GM19238 (cell line): ENCODE results near the gene METTL24.
"Not testable (repeated sequence)": the region's sequence is repeated elsewhere in the genome, so short reads cannot be mapped to it uniquely, and the experiment has no call there.

ENCODE experiments used
- DNase-seq: peaks from one replicate; pipeline ENCODE4 v3.0.0; 2011; ENCODE audit warnings: low spot score; ENCODE audit not compliant: insufficient read length

Gene METTL24

DNA sequence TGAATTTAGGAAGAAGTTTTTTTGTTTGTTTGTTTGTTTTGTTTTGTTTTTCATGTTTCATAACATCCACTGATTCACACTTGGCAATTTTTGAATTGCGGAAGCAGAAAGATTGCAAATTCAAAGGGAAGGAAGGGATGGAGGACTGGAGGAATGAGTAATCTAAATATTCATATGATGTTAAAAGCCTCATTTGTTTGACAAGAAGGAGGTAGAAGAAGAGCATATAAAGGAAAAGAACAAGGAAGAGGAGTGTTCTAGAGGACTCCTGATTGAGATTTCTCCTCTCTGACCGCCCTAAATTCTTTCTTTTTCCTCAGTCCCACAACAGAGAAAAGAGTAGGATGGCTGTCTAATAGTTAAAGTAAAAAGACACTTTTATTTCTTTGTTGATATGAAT lies 88.5 kb downstream of the METTL24 start:
- no peak for DNase-seq

DNA sequence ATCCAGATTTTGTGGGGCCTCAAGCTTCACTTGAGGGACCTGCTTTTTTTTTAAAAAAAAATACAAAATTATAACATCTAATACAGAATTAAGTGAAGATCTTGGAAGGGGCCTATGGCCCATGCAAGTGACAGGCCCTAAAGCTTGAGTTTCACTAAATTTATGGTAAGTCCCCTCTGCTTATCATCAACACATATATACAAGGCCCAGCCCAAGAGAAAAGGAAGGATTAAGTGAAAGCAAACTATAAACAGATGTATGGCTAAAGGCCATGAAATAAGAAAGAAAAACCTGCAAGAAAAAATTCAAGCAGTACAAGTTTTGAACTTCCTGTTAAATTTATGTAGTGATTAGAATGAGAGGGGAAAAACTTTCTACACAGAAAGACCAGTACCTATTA lies 91.2 kb downstream of the METTL24 start:
- no peak for DNase-seq

DNA sequence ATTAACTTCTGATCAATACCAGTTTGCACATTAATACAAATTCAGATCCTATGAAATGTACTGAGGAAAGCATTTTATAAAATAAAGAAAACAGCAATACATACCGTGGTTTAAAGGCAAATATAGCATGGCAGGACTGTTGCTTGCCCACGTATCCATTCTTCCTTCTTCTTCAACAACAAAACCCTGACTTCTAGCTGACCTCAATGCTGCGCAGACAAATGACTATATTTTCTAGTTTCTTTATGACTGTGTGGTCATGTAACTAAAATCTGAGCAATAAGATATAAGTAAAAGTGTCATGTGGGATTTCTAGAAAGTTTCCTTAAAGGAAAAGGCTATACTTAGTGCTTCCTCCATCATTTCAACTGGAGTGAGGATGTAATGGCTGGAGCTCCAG lies 92.9 kb downstream of the METTL24 start:
- DNase-seq: no peak

DNA sequence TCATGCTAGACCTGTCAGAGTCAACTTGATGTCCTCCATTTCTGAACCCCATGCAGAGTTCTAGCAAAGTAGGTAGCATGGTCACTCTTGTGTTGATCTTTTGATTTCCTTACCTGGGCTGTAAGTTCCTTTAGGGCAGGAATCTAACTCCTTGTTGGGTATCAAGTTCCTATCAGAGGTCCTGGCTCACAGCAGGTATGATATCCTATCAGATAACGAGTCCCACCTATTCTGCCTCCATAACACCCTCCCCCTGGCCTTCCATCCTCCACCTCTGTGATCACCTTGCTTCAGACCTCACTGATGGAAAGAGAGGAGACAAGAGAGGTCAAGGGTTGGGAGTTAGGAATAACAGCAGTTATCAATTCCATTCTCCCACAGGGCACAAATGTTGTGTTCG lies 101.8 kb downstream of the METTL24 start:
- no peak for DNase-seq

DNA sequence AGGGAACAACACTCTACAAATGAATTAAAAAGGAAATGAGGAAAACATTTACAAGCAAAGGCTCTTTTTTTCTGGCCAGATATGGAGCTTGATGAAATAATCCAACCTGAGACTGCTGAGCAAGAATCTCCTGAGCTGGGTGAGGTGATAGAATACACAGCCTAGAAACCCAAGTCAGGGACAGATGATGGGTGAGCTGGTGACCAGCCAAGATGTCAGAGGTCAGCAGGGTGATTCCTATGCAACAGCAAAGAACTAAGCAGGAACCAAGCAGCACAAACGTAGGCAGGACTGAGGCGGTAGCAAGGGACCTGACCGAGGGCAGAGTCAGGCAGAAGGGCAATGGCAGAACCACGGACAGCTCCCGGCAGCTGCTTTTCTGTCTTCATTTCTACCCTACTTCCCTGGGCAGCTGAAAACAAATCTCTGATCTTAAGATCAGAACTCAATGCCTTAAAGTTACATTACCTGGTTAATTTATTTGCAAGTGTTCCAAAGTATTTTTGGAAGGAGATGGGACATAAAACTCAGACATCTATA lies 102.9 kb downstream of the METTL24 start:
- no peak for DNase-seq

DNA sequence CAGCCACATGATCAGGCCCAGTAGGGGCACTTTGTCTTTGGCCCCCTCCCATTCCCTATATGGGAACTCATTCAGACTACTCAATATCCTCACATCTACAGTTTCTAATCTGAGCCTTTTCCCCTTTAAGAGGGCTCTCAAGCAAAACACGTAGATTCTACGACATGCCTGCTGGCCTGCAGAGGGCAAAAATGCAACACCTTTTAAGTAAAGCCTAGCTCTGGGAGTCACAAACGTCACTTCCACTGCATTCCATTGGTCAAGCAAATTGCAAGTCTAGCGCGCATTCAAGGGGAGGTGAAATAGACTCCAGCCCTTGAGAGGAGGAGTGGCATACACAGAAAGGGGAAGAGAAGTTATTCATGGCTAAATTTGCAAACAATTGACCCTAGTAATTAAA lies 107.3 kb downstream of the METTL24 start:
- DNase-seq: no peak

DNA sequence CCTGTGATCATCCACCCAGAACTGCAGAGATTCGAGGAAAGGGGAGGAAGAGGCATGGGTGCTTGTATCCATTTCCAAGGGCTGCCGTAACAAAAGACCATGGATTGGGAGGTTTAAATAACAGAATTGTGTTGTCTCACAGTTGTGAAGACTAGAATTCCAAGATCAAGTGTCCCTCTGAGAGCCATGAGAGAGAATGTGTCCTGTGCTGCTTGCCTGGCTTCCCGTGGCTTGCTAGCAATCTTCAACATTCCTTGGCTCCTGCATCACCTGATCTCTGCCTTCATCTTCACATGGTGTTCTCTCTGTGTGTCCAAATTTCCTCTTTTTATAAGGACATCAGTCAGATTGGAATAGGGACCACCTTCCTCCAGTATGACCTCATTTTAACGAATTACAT lies 108.1 kb downstream of the METTL24 start:
- DNase-seq: no peak

DNA sequence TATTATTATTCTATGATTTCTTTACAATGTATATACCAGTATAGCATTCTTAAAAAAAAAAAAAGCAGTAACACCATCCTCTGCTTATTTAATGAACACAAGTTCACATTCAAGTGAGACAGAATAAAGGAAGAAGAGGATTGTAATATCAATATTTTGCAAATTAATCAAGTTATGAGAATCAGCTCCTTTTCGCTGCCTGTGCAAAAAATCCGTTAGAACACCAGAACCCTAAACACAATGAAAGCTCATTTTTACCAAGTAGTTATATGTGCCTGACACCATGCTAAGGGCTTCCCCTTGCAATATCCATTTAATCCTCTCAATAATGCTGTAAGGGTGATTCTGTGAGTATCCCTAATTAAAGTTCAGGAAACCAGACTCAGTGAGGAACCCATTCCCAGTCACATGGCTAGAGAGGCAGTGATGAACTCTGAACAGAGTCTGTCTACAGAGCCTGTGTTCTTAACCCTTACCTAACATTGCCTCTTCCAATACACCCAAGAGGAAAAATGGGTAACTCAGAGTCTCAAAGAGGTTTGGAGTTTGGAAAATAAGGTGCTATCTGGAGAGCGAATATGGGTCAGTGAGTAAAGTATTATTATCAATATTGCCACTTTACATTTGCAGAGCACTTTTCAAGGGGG lies 111.1 kb downstream of the METTL24 start:
- no peak for DNase-seq

DNA sequence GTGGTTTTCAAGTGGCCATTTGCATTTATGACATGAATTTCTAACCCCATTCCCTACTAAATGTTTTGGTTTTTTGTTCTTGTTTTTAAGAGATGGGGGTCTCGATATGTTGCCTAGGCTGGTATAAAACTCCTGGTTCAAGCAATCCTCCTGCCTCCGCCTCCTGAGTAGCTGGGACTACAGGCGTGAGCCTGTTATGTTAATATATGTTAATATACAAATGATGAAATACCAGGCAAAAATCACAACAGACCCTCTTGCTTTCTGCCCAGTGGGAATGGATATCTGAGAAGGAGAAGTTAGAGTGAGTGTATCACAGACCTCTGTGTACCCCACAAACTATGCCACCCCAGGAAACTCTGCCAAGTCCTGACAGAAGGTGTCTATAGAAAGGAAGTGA lies 111.8 kb downstream of the METTL24 start:
- no peak for DNase-seq

DNA sequence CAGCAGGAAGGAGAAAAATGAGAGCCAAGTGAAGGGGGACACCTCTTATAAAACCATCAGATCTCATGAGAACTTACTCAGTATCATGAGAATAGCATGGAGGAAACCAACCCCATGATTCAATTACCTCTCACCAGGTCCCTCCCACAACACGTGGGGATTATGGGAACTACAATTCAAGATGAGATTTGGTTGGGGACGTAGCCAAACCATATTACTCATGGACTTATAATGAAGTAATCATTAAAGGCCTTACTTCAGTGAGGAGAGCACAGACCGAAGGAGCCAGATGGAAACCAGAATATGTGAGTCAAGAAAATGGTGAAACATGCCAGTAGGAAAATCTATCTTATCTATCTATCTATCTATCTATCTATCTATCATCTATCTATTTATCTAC lies 113.5 kb downstream of the METTL24 start:
- DNase-seq: not testable (repeated sequence)

DNA sequence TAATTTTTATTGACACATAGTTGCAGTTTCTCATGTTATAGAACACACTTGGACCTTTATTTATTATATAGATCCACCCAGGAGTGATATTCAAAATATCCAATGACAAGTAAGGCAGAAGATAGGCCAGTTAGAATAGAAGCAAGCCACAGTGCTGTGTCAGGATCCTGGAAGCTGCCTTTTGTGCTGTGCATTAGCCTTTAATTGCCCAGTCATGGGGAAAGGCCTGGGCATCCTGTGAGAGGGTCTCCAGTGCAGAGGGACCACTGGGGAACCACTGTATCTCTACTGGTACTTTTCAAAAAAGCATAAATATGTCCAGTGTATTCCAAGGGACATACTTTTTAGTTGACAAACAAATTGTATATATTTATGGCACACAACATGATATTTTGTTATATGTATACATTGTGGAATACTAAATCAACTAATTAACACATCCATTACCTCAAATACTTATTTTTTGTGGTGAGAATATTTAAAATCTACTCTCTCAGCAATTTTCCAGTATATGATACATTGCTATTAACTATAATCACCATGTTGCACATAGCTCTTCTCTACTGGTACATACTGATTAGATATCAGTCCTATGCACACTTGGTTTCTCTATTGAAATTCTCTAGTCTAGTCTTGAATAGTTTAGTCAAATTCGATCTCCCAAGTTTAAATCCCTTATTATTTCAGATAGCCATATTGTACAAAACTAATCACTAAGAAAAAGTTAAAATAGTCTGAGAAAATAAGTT lies 118.4 kb downstream of the METTL24 start:
- DNase-seq: no peak

DNA sequence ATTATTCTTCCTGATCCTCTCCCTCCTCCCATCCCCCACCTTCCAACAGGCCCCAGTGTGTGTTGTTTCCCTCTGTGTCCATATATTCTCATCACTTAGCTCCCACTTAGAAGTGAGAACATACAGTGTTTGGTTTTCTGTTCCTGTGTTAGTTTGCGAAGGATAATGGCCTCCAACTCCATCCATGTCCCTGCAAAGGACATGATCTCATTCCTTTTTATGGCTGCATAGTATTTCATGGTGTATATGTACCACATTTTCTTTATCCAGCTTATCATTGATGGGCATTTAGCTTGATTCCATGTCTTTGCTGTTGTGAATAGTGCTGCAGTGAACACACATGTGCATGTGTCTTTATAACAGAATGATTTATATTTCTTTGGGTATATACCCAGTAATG lies 122.1 kb downstream of the METTL24 start:
- not testable (repeated sequence) for DNase-seq

DNA sequence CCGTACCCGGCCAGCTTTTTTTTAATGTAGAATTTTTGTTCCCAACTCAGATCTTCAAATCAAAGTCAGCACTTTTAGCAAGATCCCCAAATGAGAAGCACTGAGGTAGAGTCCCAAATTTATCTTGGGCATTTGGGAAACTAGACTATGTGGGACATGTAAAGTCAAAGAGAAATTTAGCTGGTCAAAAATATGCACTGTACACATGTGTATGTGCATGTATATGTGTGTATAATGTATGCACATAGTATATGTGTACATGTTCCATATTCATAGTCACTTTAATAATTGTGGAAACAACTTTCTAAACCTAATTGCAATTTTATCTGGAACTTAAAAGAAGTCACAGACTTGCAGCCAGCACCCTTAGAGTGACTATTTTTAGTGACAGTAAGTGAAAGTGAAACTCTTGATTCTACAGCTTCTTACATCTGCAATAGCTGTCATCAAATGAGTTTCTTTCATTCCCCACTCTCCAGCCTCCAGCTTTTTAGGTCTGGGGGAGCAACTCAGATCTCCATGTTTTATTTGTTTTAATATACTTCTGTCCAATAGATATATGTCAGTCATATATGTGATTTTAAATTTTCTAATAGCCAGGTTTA lies 124.3 kb downstream of the METTL24 start:
- peak; percentile 12 for DNase-seq

DNA sequence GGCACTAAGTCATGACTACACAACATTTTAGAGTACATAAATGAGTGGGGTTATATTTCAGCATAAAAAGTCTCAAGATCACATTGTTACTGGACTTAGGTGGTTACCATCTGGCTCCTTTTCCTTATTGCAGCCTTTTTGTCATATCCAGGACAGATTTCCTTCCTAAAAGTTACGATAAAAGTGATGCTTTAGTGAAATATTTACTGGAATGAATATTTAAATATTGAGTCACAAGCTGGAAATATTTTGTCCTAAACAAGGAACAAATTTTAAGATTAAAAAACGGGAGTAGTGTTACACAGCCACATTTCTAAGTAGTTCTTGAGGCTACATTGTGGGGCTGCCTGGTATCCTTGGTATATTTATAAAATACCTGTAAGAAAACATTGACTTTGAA lies 125.7 kb downstream of the METTL24 start:
- no peak for DNase-seq

DNA sequence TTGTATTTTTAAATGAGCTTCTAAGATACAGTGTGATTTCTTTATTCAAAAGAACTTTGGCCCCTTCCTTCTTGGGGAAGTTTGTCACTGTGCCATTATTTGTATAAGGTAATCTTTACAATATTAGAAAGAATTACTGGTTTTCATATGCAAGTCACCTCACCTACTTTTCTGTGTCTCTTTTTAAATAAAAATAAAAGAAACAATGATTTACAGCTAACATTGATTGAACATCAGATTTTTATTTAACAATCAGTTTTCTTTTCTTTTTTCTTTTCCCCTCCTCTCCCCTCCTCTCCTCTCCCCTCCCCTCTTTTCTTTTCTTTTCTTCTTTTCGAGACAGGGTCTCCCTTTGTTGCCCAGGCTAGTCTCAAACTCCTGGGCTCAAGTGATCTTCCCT lies 131.9 kb downstream of the METTL24 start:
- DNase-seq: no peak

DNA sequence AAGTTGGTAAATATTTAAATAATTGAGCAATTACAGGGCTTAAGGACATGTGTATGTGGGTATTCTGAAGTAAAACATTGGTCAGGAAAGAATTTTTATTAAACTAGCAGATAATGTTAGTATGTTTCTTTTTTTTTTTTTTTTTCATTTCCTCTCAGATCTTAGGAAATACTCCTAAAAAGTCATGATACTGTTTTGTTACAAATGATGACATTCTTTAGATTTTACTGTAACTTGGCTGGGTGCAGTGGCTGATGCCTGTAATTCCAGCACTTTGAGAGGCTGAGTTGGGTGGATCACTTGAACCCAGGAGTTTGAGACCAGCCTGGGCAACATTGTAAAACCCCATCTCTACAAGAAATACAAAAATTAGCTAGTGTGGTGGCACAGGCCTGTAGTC lies 136.4 kb downstream of the METTL24 start:
- no peak for DNase-seq

DNA sequence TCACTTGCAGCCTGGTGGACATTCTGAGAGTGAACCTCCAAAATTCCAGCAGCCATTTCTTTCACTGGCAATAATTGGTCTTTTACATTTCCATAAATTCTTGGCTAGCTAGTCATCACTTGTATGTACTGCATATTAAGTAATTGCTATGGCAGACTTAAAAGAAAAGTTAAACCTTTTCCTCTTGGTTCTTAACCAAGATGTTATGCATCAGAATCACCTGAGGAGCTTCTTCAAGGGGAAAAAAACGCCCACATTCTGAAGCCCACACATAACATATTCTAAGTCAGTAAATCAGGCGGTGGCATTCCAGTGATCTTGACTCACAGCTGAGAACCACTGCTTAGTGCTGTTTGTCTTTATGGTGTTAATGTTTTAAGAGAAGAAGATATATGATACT lies 140.9 kb downstream of the METTL24 start:
- DNase-seq: no peak

DNA sequence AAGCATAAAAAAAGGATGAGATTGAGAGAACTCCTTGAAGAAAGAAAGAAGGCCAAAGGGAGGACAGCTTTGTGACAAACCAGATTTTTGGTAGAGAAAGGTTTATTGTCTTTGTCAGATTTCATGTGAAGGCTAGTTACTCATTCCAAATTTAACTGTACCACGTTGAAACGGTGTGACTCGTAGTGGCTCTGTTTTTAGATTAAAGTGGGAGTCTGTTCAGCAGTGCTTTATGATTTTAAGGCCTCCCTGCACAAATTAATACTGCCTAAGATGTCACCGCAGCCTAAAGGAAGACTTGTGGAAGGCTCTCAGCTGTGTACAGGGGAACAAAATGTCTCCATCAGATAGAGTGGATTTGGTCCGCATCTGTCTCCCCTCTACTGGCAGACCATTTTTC lies 142.0 kb downstream of the METTL24 start:
- no peak for DNase-seq

DNA sequence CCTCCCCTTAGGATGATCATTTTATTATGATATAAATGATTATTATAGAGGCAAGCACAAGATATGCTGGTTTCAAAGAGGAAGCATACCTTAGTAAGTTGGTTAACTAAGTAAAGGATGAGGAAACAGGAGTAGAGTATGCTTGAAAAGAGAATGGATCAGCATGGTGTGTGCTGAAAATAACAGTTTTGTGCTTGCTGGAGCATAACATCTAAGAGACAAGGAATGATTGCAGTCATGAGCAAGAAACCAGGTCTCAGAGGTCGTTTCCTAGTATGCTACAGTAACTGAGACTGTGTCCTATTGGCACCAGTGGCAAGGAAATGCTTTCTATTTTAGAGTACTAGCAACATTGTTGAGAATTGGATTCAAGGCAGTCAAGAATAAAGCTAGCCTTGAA lies 143.8 kb downstream of the METTL24 start:
- no peak for DNase-seq

DNA sequence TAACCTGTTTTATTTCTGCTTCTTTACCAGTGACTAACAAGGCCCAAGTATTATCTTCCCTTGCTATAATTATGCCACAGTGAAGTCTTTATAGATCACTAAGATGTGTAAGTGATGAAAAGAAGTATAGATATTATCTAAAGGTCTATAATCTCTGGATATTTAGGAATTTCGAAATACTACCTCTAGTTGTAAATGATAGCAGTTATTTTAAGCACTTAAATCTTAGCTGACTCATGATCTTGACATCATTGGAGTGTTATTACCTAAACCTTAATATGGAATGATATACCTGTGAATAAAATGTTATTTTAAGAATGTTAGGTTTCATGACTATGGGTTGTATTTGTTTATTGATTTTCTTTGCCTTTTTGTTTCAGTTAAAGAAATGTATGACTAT lies 146.4 kb downstream of the METTL24 start:
- no peak for DNase-seq

DNA sequence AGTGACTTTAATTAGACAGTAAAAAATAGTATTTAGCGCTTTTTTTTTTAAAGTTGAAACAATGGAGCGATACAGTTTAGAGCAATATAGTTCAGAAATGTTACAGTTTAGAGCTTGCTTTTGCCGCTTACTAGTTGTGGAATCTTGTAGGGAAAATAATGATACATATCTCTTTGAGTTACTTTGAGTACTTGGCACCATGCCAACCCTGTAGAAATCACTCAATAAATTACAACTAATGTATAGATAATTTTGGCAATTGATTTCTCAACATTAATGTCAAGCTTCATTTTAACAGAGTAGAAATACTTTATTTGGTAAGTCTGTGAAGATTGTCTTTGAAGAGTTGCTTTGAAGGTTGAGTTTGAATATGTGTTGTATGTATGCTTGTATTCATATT lies 150.5 kb downstream of the METTL24 start:
- no peak for DNase-seq

DNA sequence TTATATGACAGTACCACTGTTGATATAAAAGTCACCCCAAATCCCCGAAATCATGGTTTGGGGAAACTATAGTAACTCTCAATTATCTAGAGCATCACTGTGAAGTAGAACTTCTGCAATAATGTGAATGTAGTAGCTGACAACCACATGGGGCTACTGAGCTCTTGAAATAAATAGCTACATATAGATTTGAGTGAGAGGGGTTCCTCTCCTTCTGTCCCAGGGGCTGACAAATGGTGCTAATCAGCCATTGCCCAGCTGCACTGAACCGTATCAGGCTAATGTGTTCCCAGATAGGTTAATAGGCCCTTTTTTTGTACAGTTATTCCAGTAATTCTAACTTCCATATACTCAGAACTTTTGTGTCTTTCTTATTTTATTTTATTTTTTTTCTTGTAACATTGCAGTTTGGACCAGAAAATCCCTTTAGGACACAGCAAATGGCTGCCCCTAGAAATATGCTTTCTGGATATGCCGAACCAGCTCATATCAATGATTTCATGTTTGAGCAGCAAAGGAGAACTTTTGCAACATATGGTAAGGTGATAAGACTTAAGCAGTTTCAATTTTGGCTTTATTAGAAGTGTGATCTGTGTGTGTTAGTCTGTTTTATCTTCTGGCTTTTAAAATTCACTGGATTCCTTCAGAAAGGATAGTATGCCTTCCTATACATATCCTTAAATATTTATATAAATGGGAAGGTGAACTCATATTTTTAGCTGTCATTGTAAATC lies 156.8 kb downstream of the METTL24 start:
- DNase-seq: no peak
